Measurements from ENCODE around the gene CA14. TPM values are rescaled to one million over a fixed set of nuclear protein-coding genes. Genes with fewer than 3 reads are reported as not detected.

CA14 gene
- total and polyA plus RNA-seq, 10 donors = not detected

GRCh38 chr1:150268705-150269403, 11.3 kb downstream of the CA14 start, which contains the start of gene APH1A:
APH1A (minus strand) TSS chr1:150269016; CDS start chr1:150268810, 206 bp downstream.
- H3K4me1 ChIP-seq = peaks cover 20 to 73% (median 47%) of the 10 kb centered on the region in 6 donors
- no peaks in the 10 kb centered on the region for H3K9me3 ChIP-seq
- TF ChIP-seq, protein P1, sequence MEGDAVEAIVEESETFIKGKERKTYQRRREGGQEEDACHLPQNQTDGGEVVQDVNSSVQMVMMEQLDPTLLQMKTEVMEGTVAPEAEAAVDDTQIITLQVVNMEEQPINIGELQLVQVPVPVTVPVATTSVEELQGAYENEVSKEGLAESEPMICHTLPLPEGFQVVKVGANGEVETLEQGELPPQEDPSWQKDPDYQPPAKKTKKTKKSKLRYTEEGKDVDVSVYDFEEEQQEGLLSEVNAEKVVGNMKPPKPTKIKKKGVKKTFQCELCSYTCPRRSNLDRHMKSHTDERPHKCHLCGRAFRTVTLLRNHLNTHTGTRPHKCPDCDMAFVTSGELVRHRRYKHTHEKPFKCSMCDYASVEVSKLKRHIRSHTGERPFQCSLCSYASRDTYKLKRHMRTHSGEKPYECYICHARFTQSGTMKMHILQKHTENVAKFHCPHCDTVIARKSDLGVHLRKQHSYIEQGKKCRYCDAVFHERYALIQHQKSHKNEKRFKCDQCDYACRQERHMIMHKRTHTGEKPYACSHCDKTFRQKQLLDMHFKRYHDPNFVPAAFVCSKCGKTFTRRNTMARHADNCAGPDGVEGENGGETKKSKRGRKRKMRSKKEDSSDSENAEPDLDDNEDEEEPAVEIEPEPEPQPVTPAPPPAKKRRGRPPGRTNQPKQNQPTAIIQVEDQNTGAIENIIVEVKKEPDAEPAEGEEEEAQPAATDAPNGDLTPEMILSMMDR (IDR thresholded peaks at IDR 0.05 in 8 of 11, conservative IDR thresholded peaks at IDR 0.05 in 3 of 11) = peak in 1 of 11 experiments; percentile 21
- peak; percentile 91 to 93 (median 93) for TF ChIP-seq POLR2AphosphoS5 (IDR thresholded peaks at IDR 0.05)
- peak; percentile 28 to 73 (median 33) for TF ChIP-seq POLR2A (IDR thresholded peaks at IDR 0.05)
- H3K27ac ChIP-seq = peak within 1 kb of the TSS; percentile 93 to 98 (median 97)
- peak within 1 kb of the TSS; percentile 76 to 90 (median 82) for H3K4me3 ChIP-seq
- intact Hi-C loops (cut with DNase I; ENCODE audit: low total_unique reads) = no loop called here
- no peaks in the 10 kb centered on the region for H3K27me3 ChIP-seq (replicated peaks in 1 of 7)
- peak; percentile 99 for DNase-seq
- H3K36me3 ChIP-seq = peaks cover 0 to 37% (median 33%) of the 10 kb centered on the region in 6 donors
- WGBS, 5 donors = 0 to 1% (median 0%) methylated on average over 8 to 49 of the region's 49 CpGs

GRCh38 chr1:150269451-150269850, 11.9 kb downstream of the CA14 start:
- H3K9me3 ChIP-seq = no peaks in the 10 kb centered on the region
- 16 to 22% (median 19%) methylated on average over 10 of the region's 10 CpGs for WGBS, 5 donors
- peak overlapping the region; percentile 76 to 90 (median 82) for H3K4me3 ChIP-seq
- H3K27ac ChIP-seq = peak overlapping the region; percentile 4 to 98 (median 97)
- peaks cover 20 to 75% (median 47%) of the 10 kb centered on the region in 6 donors for H3K4me1 ChIP-seq
- intact Hi-C loops (cut with DNase I; ENCODE audit: low total_unique reads) = no loop called here
- no peak for DNase-seq
- no peaks in the 10 kb centered on the region for H3K27me3 ChIP-seq (replicated peaks in 1 of 7)
- TF ChIP-seq, protein P1 (IDR thresholded peaks at IDR 0.05 in 8 of 11, conservative IDR thresholded peaks at IDR 0.05 in 3 of 11) = no peak
- TF ChIP-seq POLR2A (IDR thresholded peaks at IDR 0.05) (no peak), POLR2AphosphoS5 (IDR thresholded peaks at IDR 0.05) (no peak)
- H3K36me3 ChIP-seq = peaks cover 0 to 31% (median 28%) of the 10 kb centered on the region in 6 donors

- H3K27me3 ChIP-seq (replicated peaks in 1 of 7) = no peaks in the 10 kb centered on the region
- no peak for DNase-seq
- H3K4me3 ChIP-seq = no peak overlapping the region
- H3K4me1 ChIP-seq = peaks cover 20 to 57% (median 38%) of the 10 kb centered on the region in 6 donors
- TF ChIP-seq POLR2A (IDR thresholded peaks at IDR 0.05) (no peak), POLR2AphosphoS5 (IDR thresholded peaks at IDR 0.05) (no peak)
- TF ChIP-seq, protein P1 (IDR thresholded peaks at IDR 0.05 in 8 of 11, conservative IDR thresholded peaks at IDR 0.05 in 3 of 11) = no peak
- peak overlapping the region in 6 of 8 donors; percentile 34 to 72 (median 69) for H3K27ac ChIP-seq
- peaks cover 0 to 20% (median 9%) of the 10 kb centered on the region in 6 donors for H3K36me3 ChIP-seq
- H3K9me3 ChIP-seq = no peaks in the 10 kb centered on the region
- WGBS, 5 donors = 91 to 98% (median 94%) methylated on average over 7 of the region's 7 CpGs
- intact Hi-C loops (cut with DNase I; ENCODE audit: low total_unique reads) = no loop called here
Measured at GRCh38 chr1:150271291-150271959, 13.9 kb downstream of the CA14 start.

- WGBS, 5 donors = 54 to 74% (median 65%) methylated on average over 1 of the region's 1 CpG
- H3K4me3 ChIP-seq = peak overlapping the region in 3 of 8 donors; percentile 19 to 51 (median 36)
- no peak for DNase-seq
- H3K27me3 ChIP-seq (replicated peaks in 1 of 7) = no peaks in the 10 kb centered on the region
- no peak for TF ChIP-seq POLR2A (IDR thresholded peaks at IDR 0.05)
- H3K36me3 ChIP-seq = peaks cover 0 to 23% (median 0%) of the 10 kb centered on the region in 6 donors
- no peaks in the 10 kb centered on the region for H3K9me3 ChIP-seq
- peak overlapping the region in 7 of 8 donors; percentile 4 to 72 (median 69) for H3K27ac ChIP-seq
- intact Hi-C loops (cut with DNase I; ENCODE audit: low total_unique reads) = no loop called here
- H3K4me1 ChIP-seq = peaks cover 11 to 39% (median 23%) of the 10 kb centered on the region in 6 donors
Measured at GRCh38 chr1:150273311-150273710, 15.7 kb downstream of the CA14 start.

All from spleen (tissue), 11 donors.